ENCODE data around the gene CHIT1. TPM values are rescaled to one million over a fixed set of nuclear protein-coding genes. Genes with fewer than 3 reads are reported as not detected.
"Not testable (repeated sequence)": the region's sequence is repeated elsewhere in the genome, so short reads cannot be mapped to it uniquely, and the experiment has no call there.

The CHIT1 gene
- total RNA-seq, 2 experiments from 2014 or later: 1.9 to 3.6 TPM

DNA sequence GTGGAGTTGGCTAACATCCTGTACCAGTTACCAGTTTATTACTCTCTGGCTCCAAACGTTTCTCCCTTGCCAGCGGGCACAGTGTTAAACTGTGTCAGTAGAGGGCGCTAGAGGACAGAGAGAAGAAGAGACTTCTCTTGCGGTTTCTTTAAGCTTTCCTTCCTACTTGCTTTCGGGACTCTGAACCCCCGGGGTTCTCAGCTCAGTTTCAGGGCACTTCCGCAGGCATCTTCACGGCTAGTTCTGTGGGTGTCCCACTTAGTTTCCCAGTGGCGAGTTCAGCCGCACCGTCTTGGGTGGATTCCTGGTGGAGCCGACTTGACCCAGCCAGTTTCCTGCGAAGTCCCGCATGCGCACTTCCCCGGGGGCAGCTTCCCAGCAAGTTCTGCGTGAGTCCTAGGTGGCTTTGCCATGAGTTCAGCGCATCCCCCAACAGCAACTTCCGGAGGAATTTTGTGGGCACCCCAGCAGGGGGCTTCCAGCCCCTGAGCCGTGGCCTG, 37.9 kb upstream of the CHIT1 start:
- CTCF ChIA-PET (ENCODE audit: unreplicated experiment): interaction anchor here (0.6 to 1.7 kb wide), 9 partner anchors 13 to 221 kb away, joined by 3 to 21 read pairs (median 4); no protein-coding TSS in a partner anchor
- no peaks in the 10 kb centered on the region for H3K9me2 ChIP-seq (ENCODE audit: insufficient read depth, low read length)
- H2AFZ ChIP-seq (ENCODE audit: low read length): peak overlapping the region; percentile 61; the same call in 1 of the 2 replicates
- peak; percentile 87 for DNase-seq (ENCODE audit: low spot score)
- H3K36me3 ChIP-seq (ENCODE audit: insufficient read depth, low read length): no peaks in the 10 kb centered on the region
- peaks cover 81% of the 10 kb centered on the region for H3K4me1 ChIP-seq (ENCODE audit: insufficient read depth, low read length, poor library complexity, severe bottlenecking)
- H3K27ac ChIP-seq (ENCODE audit: low read depth, low read length, poor library complexity, severe bottlenecking): no peak overlapping the region
- no peaks in the 10 kb centered on the region for H3K79me2 ChIP-seq (ENCODE audit: insufficient read depth, low read depth, low read length)
- TF ChIP-seq EZH2phosphoT487 (IDR thresholded peaks at IDR 0.05; ENCODE audit: borderline replicate concordance, low read depth, low read length): no peak
- TF ChIP-seq, protein P1, sequence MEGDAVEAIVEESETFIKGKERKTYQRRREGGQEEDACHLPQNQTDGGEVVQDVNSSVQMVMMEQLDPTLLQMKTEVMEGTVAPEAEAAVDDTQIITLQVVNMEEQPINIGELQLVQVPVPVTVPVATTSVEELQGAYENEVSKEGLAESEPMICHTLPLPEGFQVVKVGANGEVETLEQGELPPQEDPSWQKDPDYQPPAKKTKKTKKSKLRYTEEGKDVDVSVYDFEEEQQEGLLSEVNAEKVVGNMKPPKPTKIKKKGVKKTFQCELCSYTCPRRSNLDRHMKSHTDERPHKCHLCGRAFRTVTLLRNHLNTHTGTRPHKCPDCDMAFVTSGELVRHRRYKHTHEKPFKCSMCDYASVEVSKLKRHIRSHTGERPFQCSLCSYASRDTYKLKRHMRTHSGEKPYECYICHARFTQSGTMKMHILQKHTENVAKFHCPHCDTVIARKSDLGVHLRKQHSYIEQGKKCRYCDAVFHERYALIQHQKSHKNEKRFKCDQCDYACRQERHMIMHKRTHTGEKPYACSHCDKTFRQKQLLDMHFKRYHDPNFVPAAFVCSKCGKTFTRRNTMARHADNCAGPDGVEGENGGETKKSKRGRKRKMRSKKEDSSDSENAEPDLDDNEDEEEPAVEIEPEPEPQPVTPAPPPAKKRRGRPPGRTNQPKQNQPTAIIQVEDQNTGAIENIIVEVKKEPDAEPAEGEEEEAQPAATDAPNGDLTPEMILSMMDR (conservative IDR thresholded peaks at IDR 0.05; ENCODE audit: low read length): peak; percentile 98
- H4K20me1 ChIP-seq (ENCODE audit: insufficient read depth, low read length): no peaks in the 10 kb centered on the region
- POLR2A ChIA-PET: interaction anchor here (0.7 to 0.9 kb wide), 4 partner anchors 10 to 50 kb away, joined by 3 read pairs; no protein-coding TSS in a partner anchor
- no TSS peak for BruUV-seq (replicated peaks)
- peak overlapping the region; percentile 67 for H3K4me2 ChIP-seq (ENCODE audit: low read length)
- intact Hi-C loops (cut with micrococcal nuclease; ENCODE audit: unreplicated experiment): loop anchor here (1.0 to 5.0 kb wide), 4 partner anchors 73 to 435 kb away; no protein-coding TSS in a partner anchor
- peak overlapping the region; percentile 33 for H3K4me3 ChIP-seq (ENCODE audit: low read depth, low read length, poor library complexity, severe bottlenecking)
- H3K9me3 ChIP-seq (ENCODE audit: low read length): no peaks in the 10 kb centered on the region

DNA sequence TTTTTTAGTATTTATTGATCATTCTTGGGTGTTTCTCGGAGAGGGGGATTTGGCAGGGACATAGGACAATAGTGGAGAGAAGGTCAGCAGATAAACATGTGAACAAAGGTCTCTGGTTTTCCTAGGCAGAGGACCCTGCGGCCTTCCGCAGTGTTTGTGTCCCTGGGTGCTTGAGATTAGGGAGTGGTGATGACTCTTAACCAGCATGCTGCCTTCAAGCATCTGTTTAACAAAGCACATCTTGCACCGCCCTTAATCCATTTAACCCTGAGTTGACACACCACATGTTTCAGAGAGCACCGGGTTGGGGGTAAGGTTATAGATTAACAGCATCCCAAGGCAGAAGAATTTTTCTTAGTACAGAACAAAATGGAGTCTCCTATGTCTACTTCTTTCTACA, 36.7 kb upstream of the CHIT1 start:
- H3K9me2 ChIP-seq (ENCODE audit: insufficient read depth, low read length); DNase-seq (ENCODE audit: low spot score); BruUV-seq (replicated peaks); H3K4me3 ChIP-seq (ENCODE audit: low read depth, low read length, poor library complexity, severe bottlenecking); H3K79me2 ChIP-seq (ENCODE audit: insufficient read depth, low read depth, low read length); CTCF ChIA-PET (ENCODE audit: unreplicated experiment); H3K9me3 ChIP-seq (ENCODE audit: low read length); H3K36me3 ChIP-seq (ENCODE audit: insufficient read depth, low read length); H4K20me1 ChIP-seq (ENCODE audit: insufficient read depth, low read length); H3K27ac ChIP-seq (ENCODE audit: low read depth, low read length, poor library complexity, severe bottlenecking); H3K4me2 ChIP-seq (ENCODE audit: low read length): not testable (repeated sequence)
- intact Hi-C loops (cut with micrococcal nuclease; ENCODE audit: unreplicated experiment): loop anchor here (5.0 kb wide), 1 partner anchor 436 kb away; no protein-coding TSS in a partner anchor
- POLR2A ChIA-PET: interaction anchor here (0.7 kb wide), 1 partner anchor 696 kb away, joined by 4 read pairs; no protein-coding TSS in a partner anchor
- Histone ChIP-seq H2AFZ (ENCODE audit: low read length) (0 out of 2 replicates have a peak overlapping the region, but pooled peaks have one; percentile 19), H3K4me1 (ENCODE audit: insufficient read depth, low read length, poor library complexity, severe bottlenecking) (peaks cover 68% of the 10 kb centered on the region)

DNA sequence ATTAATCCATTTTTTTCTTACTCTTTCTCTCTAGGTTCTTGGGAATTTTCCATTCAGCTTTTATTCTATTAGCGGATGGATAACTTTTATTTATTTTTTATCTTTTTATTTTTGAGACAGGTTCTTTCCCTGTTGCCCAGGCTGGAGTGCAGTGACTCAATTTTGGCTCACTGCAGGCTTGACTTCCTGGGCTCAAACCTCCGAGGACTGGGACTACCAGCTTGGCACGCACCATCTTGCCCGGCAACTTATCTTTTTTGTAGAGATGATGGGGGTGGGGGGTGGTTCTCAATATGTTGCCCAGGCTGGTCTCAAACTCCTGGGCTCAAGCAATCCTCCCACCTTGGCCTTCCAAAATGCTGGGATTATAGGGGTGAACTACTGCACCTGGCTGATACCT, 36.1 kb upstream of the CHIT1 start:
- peak; percentile 2 for DNase-seq (ENCODE audit: low spot score)
- Histone ChIP-seq H3K27ac (ENCODE audit: low read depth, low read length, poor library complexity, severe bottlenecking) (no peak overlapping the region), H4K20me1 (ENCODE audit: insufficient read depth, low read length) (no peaks in the 10 kb centered on the region), H3K4me2 (ENCODE audit: low read length) (peak overlapping the region; percentile 51), H2AFZ (ENCODE audit: low read length) (peak overlapping the region; percentile 19; the same call in 1 of the 2 replicates), H3K4me3 (ENCODE audit: low read depth, low read length, poor library complexity, severe bottlenecking) (no peak overlapping the region), H3K36me3 (ENCODE audit: insufficient read depth, low read length) (no peaks in the 10 kb centered on the region), H3K4me1 (ENCODE audit: insufficient read depth, low read length, poor library complexity, severe bottlenecking) (peaks cover 62% of the 10 kb centered on the region), H3K79me2 (ENCODE audit: insufficient read depth, low read depth, low read length) (no peaks in the 10 kb centered on the region), H3K9me3 (ENCODE audit: low read length) (no peaks in the 10 kb centered on the region), H3K9me2 (ENCODE audit: insufficient read depth, low read length) (no peaks in the 10 kb centered on the region)
- ChIA-PET POLR2A (interaction anchor here (0.7 kb wide), 3 partner anchors 438 to 1295 kb away, joined by 3 to 4 read pairs (median 4); no protein-coding TSS in a partner anchor), CTCF (ENCODE audit: unreplicated experiment) (interaction anchor here (0.6 kb wide), 1 partner anchor 70 kb away, joined by 3 read pairs; no protein-coding TSS in a partner anchor)
- TF ChIP-seq, protein P1 (conservative IDR thresholded peaks at IDR 0.05; ENCODE audit: low read length): no peak
- TF ChIP-seq EZH2phosphoT487 (IDR thresholded peaks at IDR 0.05; ENCODE audit: borderline replicate concordance, low read depth, low read length): no peak
- intact Hi-C loops (cut with micrococcal nuclease; ENCODE audit: unreplicated experiment): loop anchor here (5.0 kb wide), 1 partner anchor 437 kb away; no protein-coding TSS in a partner anchor
- BruUV-seq (replicated peaks): no TSS peak

Data from OCI-LY7 (cell line).